Duodenal mucosa (tissue), 2 donors: ENCODE results near the gene CALML3.

Experiments used
- H3K27ac ChIP-seq: one replicate; pipeline ENCODE4 v1.7.0; 2013; ENCODE audit warnings: low read depth, low read length
- H3K27me3 ChIP-seq, 2 donors: one replicate each; pipeline ENCODE4 v1.7.0; 2013; ENCODE audit warnings: low read length in 2 of 2, control low read depth in 1 of 2; ENCODE audit not compliant: insufficient read depth in 2 of 2, control insufficient read depth in 1 of 2
- H3K36me3 ChIP-seq, 2 donors: one replicate each; pipeline ENCODE4 v1.7.0; 2013; ENCODE audit warnings: low read length in 2 of 2, control low read depth in 1 of 2; ENCODE audit not compliant: insufficient read depth in 2 of 2, control insufficient read depth in 1 of 2
- H3K4me1 ChIP-seq, 2 donors: one replicate each; pipeline ENCODE4 v1.7.0; 2013; ENCODE audit warnings: low read length in 2 of 2, control low read depth in 1 of 2; ENCODE audit not compliant: insufficient read depth in 2 of 2, control insufficient read depth in 1 of 2
- H3K4me3 ChIP-seq, 2 donors: one replicate each; pipeline ENCODE4 v1.7.0; 2013; ENCODE audit warnings: low read length in 2 of 2, low read depth in 1 of 2
- H3K9ac ChIP-seq, 2 donors: one replicate each; pipeline ENCODE4 v1.7.0; 2013; ENCODE audit warnings: low read length in 2 of 2, low read depth in 1 of 2
- H3K9me3 ChIP-seq, 2 donors: one replicate each; pipeline ENCODE4 v1.7.0; 2013; ENCODE audit warnings: low read length in 2 of 2, control low read depth in 1 of 2; ENCODE audit not compliant: control insufficient read depth in 1 of 2

The CALML3 gene

GRCh38 chr10:5507649-5508131 lies 17.1 kb upstream of the CALML3 start:
- peaks cover 19 to 20% of the 10 kb centered on the region in 2 donors for H3K4me1 ChIP-seq

GRCh38 chr10:5508161-5508604 lies 16.6 kb upstream of the CALML3 start:
- H3K27ac ChIP-seq = no peak overlapping the region

More at GRCh38 chr10:5507649-5508131, 17.1 kb upstream of the CALML3 start:
- Histone ChIP-seq H3K27me3 (no peaks in the 10 kb centered on the region), H3K4me3 (no peak overlapping the region), H3K27ac (no peak overlapping the region), H3K9me3 (no peaks in the 10 kb centered on the region), H3K9ac (no peak overlapping the region), H3K36me3 (no peaks in the 10 kb centered on the region)

GRCh38 chr10:5508786-5509185 lies 16.0 kb upstream of the CALML3 start:
- Histone ChIP-seq H3K4me3 (no peak overlapping the region), H3K4me1 (peaks cover 9 to 11% of the 10 kb centered on the region in 2 donors), H3K9me3 (no peaks in the 10 kb centered on the region), H3K27ac (no peak overlapping the region), H3K27me3 (no peaks in the 10 kb centered on the region), H3K36me3 (no peaks in the 10 kb centered on the region), H3K9ac (no peak overlapping the region)

More at GRCh38 chr10:5508161-5508604, 16.6 kb upstream of the CALML3 start:
- Histone ChIP-seq H3K4me3 (no peak overlapping the region), H3K4me1 (peaks cover 15% of the 10 kb centered on the region in 2 donors), H3K9me3 (no peaks in the 10 kb centered on the region), H3K27me3 (no peaks in the 10 kb centered on the region), H3K36me3 (no peaks in the 10 kb centered on the region), H3K9ac (no peak overlapping the region)

- H3K9ac ChIP-seq = no peak overlapping the region
- no peaks in the 10 kb centered on the region for H3K27me3 ChIP-seq
- no peaks in the 10 kb centered on the region for H3K9me3 ChIP-seq
- peaks cover 5 to 7% of the 10 kb centered on the region in 2 donors for H3K4me1 ChIP-seq
- H3K36me3 ChIP-seq = no peaks in the 10 kb centered on the region
- no peak overlapping the region for H3K27ac ChIP-seq
- H3K4me3 ChIP-seq = no peak overlapping the region
Measured at GRCh38 chr10:5509236-5509635, 15.5 kb upstream of the CALML3 start.

- H3K27ac ChIP-seq = no peak overlapping the region
- H3K9me3 ChIP-seq = no peaks in the 10 kb centered on the region
- no peak overlapping the region for H3K9ac ChIP-seq
- no peak overlapping the region for H3K4me3 ChIP-seq
- no peaks in the 10 kb centered on the region for H3K36me3 ChIP-seq
- H3K27me3 ChIP-seq = no peaks in the 10 kb centered on the region
- peaks cover 3 to 5% of the 10 kb centered on the region in 2 donors for H3K4me1 ChIP-seq
Measured at GRCh38 chr10:5509691-5510090, 15.1 kb upstream of the CALML3 start.

GRCh38 chr10:5510281-5511072 lies 14.3 kb upstream of the CALML3 start:
- H3K36me3 ChIP-seq = no peaks in the 10 kb centered on the region
- no peaks in the 10 kb centered on the region for H3K9me3 ChIP-seq
- no peak overlapping the region for H3K27ac ChIP-seq
- no peak overlapping the region for H3K4me3 ChIP-seq
- no peaks in the 10 kb centered on the region for H3K27me3 ChIP-seq
- H3K4me1 ChIP-seq = peaks cover 3 to 5% of the 10 kb centered on the region in 2 donors
- no peak overlapping the region for H3K9ac ChIP-seq

GRCh38 chr10:5511231-5511884 lies 13.4 kb upstream of the CALML3 start:
- Histone ChIP-seq H3K27ac (no peak overlapping the region), H3K9ac (no peak overlapping the region), H3K4me1 (peaks cover 0 to 3% of the 10 kb centered on the region in 2 donors)

GRCh38 chr10:5511885-5512280 lies 12.9 kb upstream of the CALML3 start:
- Histone ChIP-seq H3K4me1 (peaks cover 0 to under 1% of the 10 kb centered on the region in 2 donors), H3K9me3 (no peaks in the 10 kb centered on the region), H3K36me3 (no peaks in the 10 kb centered on the region), H3K4me3 (no peak overlapping the region), H3K27me3 (no peaks in the 10 kb centered on the region), H3K9ac (no peak overlapping the region), H3K27ac (no peak overlapping the region)

More at GRCh38 chr10:5511231-5511884, 13.4 kb upstream of the CALML3 start:
- no peak overlapping the region for H3K4me3 ChIP-seq
- no peaks in the 10 kb centered on the region for H3K27me3 ChIP-seq
- H3K36me3 ChIP-seq = no peaks in the 10 kb centered on the region
- H3K9me3 ChIP-seq = no peaks in the 10 kb centered on the region

GRCh38 chr10:5512331-5512730 lies 12.4 kb upstream of the CALML3 start:
- no peak overlapping the region for H3K9ac ChIP-seq
- H3K27ac ChIP-seq = no peak overlapping the region
- H3K36me3 ChIP-seq = no peaks in the 10 kb centered on the region
- no peaks in the 10 kb centered on the region for H3K27me3 ChIP-seq
- H3K4me1 ChIP-seq = peaks cover 3 to 5% of the 10 kb centered on the region in 2 donors
- no peak overlapping the region for H3K4me3 ChIP-seq
- H3K9me3 ChIP-seq = no peaks in the 10 kb centered on the region
